GM12801 (cell line): ENCODE measurements around the gene NR6A1.

ENCODE experiments used
- CTCF ChIP-seq: IDR thresholded peaks from one replicate; pipeline ENCODE4 v1.5.1; 2011; ENCODE audit warnings: control low read depth; ENCODE audit not compliant: insufficient read length; ENCODE audit errors: extremely low read depth

NR6A1 gene

GRCh38 chr9:124698265-124698664 lies 72.8 kb downstream of the NR6A1 start:
- TF ChIP-seq CTCF = no peak

GRCh38 chr9:124697326-124698200 lies 73.5 kb downstream of the NR6A1 start:
- no peak for TF ChIP-seq CTCF

GRCh38 chr9:124696101-124696500 lies 75.0 kb downstream of the NR6A1 start:
- TF ChIP-seq CTCF = no peak

- TF ChIP-seq CTCF = no peak
Observed at GRCh38 chr9:124695280-124695890, 75.7 kb downstream of the NR6A1 start.

GRCh38 chr9:124694414-124695279 lies 76.5 kb downstream of the NR6A1 start:
- TF ChIP-seq CTCF = no peak

GRCh38 chr9:124693403-124693802 lies 77.7 kb downstream of the NR6A1 start:
- no peak for TF ChIP-seq CTCF
